DOHH2 (cell line): ENCODE data around the gene BABAM2.

Source experiments
- CTCF ChIP-seq: fragments of 200-600 bp; sonication (generic); IDR thresholded peaks from one replicate; pipeline ENCODE4 v1.5.1; 2014; ENCODE audit warnings: antibody characterized with exemption, mild to moderate bottlenecking, low read depth, low read length; ENCODE audit not compliant: poor library complexity, severe bottlenecking
- EZH2phosphoT487 ChIP-seq: fragments of 200-600 bp; sonication (generic); IDR thresholded peaks from 2 replicates; pipeline ENCODE4 v1.6.1; 2017; ENCODE audit warnings: borderline replicate concordance, mild to moderate bottlenecking, antibody characterized with exemption, low read length, moderate library complexity, mixed read lengths

DNA sequence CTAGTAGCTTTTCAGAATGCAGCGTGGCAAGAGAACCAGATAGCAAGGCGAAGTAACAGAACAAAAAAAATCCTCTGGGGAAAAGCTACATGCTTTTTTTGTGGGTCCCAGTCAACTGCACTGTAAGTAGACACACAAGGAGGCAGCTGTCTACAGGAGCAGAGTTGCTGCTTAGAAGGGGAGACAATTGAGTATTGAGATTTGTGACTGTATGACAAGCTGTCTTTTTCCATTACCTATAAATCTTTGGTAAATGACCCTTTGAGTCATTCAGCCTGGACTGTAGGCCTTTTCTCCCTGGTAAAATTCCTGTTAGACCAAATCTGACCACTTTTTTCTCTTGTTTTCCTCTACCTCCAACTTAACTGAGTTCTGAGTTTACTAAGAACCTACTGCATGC, 358.0 kb downstream of the BABAM2 start:
- TF ChIP-seq CTCF (no peak), EZH2phosphoT487 (no peak)
